ENCODE measurements around the gene MGAT5B. TPM values are rescaled to one million over a fixed set of nuclear protein-coding genes. Genes with fewer than 3 reads are reported as not detected.

Gene MGAT5B
- total and polyA plus RNA-seq, 10 of the 15 experiments (the other 5 are each of a cell fraction or from before 2014, with no cell fraction given), result 0.13 TPM; not detected in 9

DNA sequence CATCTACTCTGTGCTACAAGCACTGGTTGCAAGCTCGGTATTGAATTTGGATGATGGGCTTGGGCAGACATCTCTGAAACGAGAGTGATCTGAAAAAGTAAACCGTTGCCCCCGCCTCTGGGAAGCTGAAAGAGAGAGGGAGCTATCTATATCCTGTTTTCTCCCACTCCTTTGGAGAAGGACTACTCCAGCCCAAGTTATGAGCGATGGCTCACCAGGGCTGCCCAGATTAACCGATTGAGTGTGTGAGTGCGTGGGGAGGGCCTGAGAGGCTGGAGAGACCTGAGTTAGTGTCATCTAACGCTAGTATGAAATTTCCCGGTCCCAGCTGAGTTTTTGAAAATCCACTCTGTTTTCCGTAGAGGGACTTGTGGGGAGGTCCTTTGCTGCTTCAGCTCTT is 11.5 kb downstream of the MGAT5B start (continued):
- TF ChIP-seq EZH2 (IDR thresholded peaks at IDR 0.05; ENCODE audit: borderline replicate concordance, control insufficient read depth, low read depth, low read length) (no peak), SIN3A (IDR thresholded peaks at IDR 0.05; ENCODE audit: low read depth, low read length) (no peak)

DNA sequence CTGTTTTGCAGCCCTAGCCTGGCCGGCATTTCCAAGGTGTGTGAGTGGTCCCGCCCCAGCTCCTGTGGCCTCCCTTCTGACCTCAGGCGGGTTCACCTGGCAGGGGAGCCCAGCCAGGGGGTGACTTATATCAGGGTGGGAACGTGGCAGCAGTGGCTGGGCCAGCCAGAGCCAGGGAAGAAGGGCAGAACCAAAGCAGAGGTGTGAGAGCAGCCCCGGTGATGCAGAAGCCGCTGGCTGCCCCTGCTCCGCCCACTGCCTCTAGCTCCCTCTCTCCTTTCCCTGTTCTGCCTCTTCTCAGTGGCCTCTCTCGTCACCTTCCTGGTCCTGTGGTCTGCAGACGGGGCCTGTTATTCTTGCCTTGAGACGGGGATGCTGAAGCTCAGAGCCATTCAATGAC is 12.1 kb downstream of the MGAT5B start:
- H3K79me2 ChIP-seq (ENCODE audit: control insufficient read depth, insufficient read depth, low read length), result no peaks in the 10 kb centered on the region
- H3K4me1 ChIP-seq (ENCODE audit: control insufficient read depth, insufficient read depth, low read length), result no peaks in the 10 kb centered on the region
- H3K9ac ChIP-seq (ENCODE audit: control insufficient read depth, insufficient read depth, low read length), result no peak overlapping the region
- BruUV-seq (replicated peaks), result no TSS peak
- H3K27me3 ChIP-seq (replicated peaks in 1 of 2; ENCODE audit: control insufficient read depth in 2 of 2, insufficient read depth in 2 of 2, low read length in 1 of 2), result peaks cover 2 to 4% of the 10 kb centered on the region in 2 experiments; a peak in 3 of 4 replicates
- no peaks in the 10 kb centered on the region for H3K36me3 ChIP-seq (ENCODE audit: control insufficient read depth in 2 of 2, insufficient read depth in 2 of 2, low read length in 1 of 2)
- H4K20me1 ChIP-seq (ENCODE audit: control insufficient read depth, insufficient read depth), result no peaks in the 10 kb centered on the region
- TF ChIP-seq SIN3A (IDR thresholded peaks at IDR 0.05; ENCODE audit: low read depth, low read length), result no peak
- no peak for TF ChIP-seq MXI1 (IDR thresholded peaks at IDR 0.05; ENCODE audit: low read depth, low read length)
- TF ChIP-seq SPI1 (IDR thresholded peaks at IDR 0.05; ENCODE audit: borderline replicate concordance, insufficient read depth, low read depth, low read length), result no peak
- TF ChIP-seq POLR2A (IDR thresholded peaks at IDR 0.05; ENCODE audit: low read depth, low read length), result no peak
- TF ChIP-seq TARDBP (IDR thresholded peaks at IDR 0.05; ENCODE audit: borderline replicate concordance), result no peak
- TF ChIP-seq WRNIP1 (IDR thresholded peaks at IDR 0.05; ENCODE audit: borderline replicate concordance, low read depth, low read length), result no peak
- TF ChIP-seq, protein P1, sequence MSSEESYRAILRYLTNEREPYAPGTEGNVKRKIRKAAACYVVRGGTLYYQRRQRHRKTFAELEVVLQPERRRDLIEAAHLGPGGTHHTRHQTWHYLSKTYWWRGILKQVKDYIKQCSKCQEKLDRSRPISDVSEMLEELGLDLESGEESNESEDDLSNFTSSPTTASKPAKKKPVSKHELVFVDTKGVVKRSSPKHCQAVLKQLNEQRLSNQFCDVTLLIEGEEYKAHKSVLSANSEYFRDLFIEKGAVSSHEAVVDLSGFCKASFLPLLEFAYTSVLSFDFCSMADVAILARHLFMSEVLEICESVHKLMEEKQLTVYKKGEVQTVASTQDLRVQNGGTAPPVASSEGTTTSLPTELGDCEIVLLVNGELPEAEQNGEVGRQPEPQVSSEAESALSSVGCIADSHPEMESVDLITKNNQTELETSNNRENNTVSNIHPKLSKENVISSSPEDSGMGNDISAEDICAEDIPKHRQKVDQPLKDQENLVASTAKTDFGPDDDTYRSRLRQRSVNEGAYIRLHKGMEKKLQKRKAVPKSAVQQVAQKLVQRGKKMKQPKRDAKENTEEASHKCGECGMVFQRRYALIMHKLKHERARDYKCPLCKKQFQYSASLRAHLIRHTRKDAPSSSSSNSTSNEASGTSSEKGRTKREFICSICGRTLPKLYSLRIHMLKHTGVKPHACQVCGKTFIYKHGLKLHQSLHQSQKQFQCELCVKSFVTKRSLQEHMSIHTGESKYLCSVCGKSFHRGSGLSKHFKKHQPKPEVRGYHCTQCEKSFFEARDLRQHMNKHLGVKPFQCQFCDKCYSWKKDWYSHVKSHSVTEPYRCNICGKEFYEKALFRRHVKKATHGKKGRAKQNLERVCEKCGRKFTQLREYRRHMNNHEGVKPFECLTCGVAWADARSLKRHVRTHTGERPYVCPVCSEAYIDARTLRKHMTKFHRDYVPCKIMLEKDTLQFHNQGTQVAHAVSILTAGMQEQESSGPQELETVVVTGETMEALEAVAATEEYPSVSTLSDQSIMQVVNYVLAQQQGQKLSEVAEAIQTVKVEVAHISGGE (CRISPR knock-in tag; IDR thresholded peaks at IDR 0.05), result no peak
- no peak for TF ChIP-seq BHLHE40 (IDR thresholded peaks at IDR 0.05; ENCODE audit: borderline replicate concordance in 1 of 2, low read depth in 2 of 2, low read length in 1 of 2)
- TF ChIP-seq, protein P2, sequence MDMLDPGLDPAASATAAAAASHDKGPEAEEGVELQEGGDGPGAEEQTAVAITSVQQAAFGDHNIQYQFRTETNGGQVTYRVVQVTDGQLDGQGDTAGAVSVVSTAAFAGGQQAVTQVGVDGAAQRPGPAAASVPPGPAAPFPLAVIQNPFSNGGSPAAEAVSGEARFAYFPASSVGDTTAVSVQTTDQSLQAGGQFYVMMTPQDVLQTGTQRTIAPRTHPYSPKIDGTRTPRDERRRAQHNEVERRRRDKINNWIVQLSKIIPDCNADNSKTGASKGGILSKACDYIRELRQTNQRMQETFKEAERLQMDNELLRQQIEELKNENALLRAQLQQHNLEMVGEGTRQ (IDR thresholded peaks at IDR 0.05; ENCODE audit: borderline replicate concordance, low read depth, low read length), result no peak
- no peak for TF ChIP-seq NBN (IDR thresholded peaks at IDR 0.05)
- no peak for TF ChIP-seq TCF12 (IDR thresholded peaks at IDR 0.05; ENCODE audit: low read depth, low read length)
- no peak for TF ChIP-seq CHD2 (IDR thresholded peaks at IDR 0.05; ENCODE audit: borderline replicate concordance, low read depth, low read length)
- TF ChIP-seq, protein P3, sequence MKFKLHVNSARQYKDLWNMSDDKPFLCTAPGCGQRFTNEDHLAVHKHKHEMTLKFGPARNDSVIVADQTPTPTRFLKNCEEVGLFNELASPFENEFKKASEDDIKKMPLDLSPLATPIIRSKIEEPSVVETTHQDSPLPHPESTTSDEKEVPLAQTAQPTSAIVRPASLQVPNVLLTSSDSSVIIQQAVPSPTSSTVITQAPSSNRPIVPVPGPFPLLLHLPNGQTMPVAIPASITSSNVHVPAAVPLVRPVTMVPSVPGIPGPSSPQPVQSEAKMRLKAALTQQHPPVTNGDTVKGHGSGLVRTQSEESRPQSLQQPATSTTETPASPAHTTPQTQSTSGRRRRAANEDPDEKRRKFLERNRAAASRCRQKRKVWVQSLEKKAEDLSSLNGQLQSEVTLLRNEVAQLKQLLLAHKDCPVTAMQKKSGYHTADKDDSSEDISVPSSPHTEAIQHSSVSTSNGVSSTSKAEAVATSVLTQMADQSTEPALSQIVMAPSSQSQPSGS (IDR thresholded peaks at IDR 0.05; ENCODE audit: low read length), result no peak
- intact Hi-C loops (cut with micrococcal nuclease; ENCODE audit: unreplicated experiment) (no loop called here), in situ Hi-C loops (cut with MboI) (no loop called here)
- no peak overlapping the region for H2AFZ ChIP-seq (ENCODE audit: control insufficient read depth, low read depth, low read length)
- no peak for DNase-seq (ENCODE audit: low read depth, low spot score)
- no peak overlapping the region for H3K4me2 ChIP-seq (ENCODE audit: control insufficient read depth, insufficient read depth)
- ChIA-PET POLR2A (no interaction called here), SMC1A (ENCODE audit: uncharacterized antibody, unreplicated experiment) (no interaction called here), RAD21 (ENCODE audit: unreplicated experiment) (no interaction called here), CTCF (interaction anchor here (0.6 to 1.4 kb wide), 2 partner anchors 9 to 176 kb away, joined by 3 to 4 read pairs; no protein-coding TSS in a partner anchor)
- H3K9me3 ChIP-seq (replicated peaks; ENCODE audit: control insufficient read depth, insufficient read depth, low read length), result peaks cover 2% of the 10 kb centered on the region; the same call in 1 of the 3 replicates
- 6% methylated on average over 10 of the region's 10 CpGs for WGBS (ENCODE audit: insufficient coverage, insufficient replicate concordance, low lambda C conversion rate, missing lambda C conversion rate)
- no peak for ATAC-seq
- no peak for FAIRE-seq
- H3K27ac ChIP-seq (ENCODE audit: control insufficient read depth, insufficient read depth), result no peak overlapping the region
- no peak overlapping the region for H3K4me3 ChIP-seq
